ENCODE results near the gene FZD7.

- no peak for TF ChIP-seq POLR2A (IDR thresholded peaks at IDR 0.05)
- no peak for TF ChIP-seq CTCF (IDR thresholded peaks at IDR 0.05)
Observed at GRCh38 chr2:202044777-202045176, 11.1 kb downstream of the FZD7 start.

All from testis (tissue), 2 donors.